HG02763 (cell line): ENCODE results near the gene KIF3C.
"Not testable (repeated sequence)": the region's sequence is repeated elsewhere in the genome, so short reads cannot be mapped to it uniquely, and the experiment has no call there.

ENCODE experiments used
- ATAC-seq: cut with Tn5 transposase; IDR thresholded peaks from one replicate; pipeline ENCODE4 v1.9.1; 2021; ENCODE audit warnings: mild to moderate bottlenecking, moderate library complexity; ENCODE audit not compliant: unreplicated experiment

Gene KIF3C

DNA sequence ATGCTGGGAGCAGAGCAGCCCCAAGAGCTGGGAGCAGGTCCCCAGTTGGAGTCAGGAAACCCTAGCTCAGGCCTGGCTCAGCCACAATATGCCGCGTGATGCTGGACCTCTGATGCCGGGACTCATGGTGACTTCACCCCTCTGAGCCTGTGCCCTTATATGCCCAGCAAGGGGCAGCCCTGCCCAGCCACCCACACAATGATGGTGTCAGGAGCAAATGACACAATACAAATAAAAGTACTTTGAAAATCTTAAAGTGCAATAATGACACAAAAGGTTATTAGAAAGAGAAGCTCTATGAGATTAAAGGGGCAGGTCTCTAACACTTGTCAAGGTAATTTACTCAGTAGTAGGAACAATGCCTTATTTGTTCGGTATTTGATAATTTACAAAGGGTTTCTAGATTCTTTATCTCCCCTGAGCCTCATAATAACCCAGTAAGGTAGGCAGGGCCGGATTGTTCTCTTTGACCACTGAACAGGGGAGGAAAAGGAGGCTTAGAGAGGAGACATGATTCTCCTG lies 18.3 kb upstream of the KIF3C start:
- no peak for ATAC-seq

DNA sequence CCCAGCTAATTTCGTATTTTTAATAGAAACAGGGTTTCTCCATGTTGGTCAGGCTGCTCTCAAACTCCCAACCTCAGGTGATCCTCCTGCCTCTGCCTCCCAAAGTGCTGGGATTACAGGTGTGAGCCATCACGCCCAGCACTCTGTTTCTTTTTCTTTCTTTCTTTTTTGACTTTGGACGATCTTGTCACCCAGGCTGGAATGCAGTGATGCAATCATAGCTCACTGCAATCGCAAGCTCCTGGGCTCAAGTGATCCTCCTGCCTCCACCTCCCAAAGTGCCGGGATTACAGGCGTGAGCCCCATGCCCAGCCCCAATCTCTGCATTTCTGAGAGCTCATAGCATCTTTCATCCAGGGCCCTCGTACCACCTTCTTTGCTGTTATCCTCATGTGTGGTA lies 17.1 kb upstream of the KIF3C start:
- ATAC-seq = not testable (repeated sequence)

- not testable (repeated sequence) for ATAC-seq
Measured at GRCh38 chr2:25998816-25999383, 16.6 kb upstream of the KIF3C start.

- no peak for ATAC-seq
Measured at GRCh38 chr2:25996844-25997243, 14.5 kb upstream of the KIF3C start.

DNA sequence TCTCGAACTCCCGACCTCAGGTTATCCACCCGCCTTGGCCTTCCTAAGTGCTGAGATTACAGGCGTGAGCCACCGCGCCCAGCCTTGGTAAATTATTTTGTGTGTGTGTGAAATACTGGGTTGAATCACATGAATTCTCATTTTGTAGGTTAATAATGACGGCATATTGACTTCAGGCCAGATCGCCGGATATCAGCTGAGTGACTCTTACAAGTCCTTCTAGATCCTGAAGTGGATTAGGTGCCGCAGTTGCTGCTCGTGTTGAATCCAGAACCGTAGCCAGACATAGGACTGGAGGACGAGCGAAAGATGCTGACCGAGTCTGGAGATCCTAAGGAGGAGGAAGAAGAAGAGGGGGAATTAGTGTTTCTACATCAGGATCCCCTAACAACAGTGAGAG lies 12.2 kb upstream of the KIF3C start:
- no peak for ATAC-seq

DNA sequence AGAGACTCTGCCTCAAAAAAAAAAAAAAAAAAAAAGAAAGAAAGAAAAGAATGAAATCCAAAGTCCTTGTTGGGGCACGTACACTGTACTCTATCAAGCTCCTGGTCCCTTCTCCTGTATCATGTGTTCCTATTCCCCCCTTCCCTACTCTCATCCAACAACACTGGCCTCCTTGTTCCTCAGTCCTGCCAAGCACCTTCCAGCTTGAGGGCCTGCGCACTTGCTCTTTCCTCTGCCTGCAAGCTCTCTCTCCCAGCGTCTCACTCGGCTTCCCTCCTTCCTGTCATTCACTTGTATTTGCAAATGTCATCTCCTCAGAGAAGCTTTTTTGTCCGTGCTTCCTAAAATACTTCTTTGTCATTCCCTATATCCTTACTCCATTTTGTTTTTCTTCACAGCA lies 10.8 kb upstream of the KIF3C start:
- ATAC-seq = no peak

GRCh38 chr2:25992556-25992955 lies 10.3 kb upstream of the KIF3C start:
- no peak for ATAC-seq

GRCh38 chr2:25991965-25992364 lies 9.7 kb upstream of the KIF3C start:
- no peak for ATAC-seq

DNA sequence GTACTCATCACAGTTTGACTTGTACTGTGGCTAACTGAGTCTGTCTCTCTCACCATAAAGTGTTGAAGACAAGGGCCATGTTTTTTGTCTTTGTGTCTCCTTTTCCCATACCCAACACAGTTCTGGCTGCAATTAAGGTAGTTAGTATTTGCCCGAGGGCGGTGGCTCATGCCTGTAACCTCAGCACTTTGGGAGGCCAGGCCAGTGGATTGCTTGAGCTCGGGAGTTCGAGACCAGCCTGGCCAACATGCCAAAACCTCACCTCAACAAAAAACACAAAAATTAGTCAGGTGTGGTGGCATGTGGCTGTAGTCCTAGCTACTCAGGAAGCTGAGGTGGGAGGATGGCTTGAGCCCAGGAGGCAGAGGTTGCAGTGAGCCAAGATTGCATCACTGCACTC lies 6.9 kb upstream of the KIF3C start:
- ATAC-seq = no peak

GRCh38 chr2:25988134-25988533 lies 5.8 kb upstream of the KIF3C start:
- ATAC-seq = no peak

DNA sequence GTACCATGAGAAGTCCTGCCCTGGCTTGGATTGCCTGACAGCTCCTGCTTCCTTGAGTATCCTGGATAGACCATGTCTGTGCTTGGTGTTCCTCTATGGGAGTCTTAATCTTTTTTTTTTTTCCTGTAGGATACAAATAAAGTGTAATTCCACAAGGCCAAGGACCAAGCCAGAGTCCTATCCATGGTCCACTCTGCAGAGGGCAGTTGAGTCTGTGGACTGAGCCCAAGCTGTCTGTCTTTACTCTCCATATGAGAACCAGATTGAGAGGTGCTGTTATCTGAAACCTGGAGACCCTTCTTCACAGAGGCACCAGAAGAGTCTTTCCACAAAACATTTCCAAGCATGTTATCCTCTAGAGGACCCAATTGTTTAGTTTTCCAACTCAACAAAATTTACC lies 1.4 kb upstream of the KIF3C start:
- no peak for ATAC-seq

GRCh38 chr2:25982968-25983280 lies 627 bp upstream of the KIF3C start:
- no peak for ATAC-seq

DNA sequence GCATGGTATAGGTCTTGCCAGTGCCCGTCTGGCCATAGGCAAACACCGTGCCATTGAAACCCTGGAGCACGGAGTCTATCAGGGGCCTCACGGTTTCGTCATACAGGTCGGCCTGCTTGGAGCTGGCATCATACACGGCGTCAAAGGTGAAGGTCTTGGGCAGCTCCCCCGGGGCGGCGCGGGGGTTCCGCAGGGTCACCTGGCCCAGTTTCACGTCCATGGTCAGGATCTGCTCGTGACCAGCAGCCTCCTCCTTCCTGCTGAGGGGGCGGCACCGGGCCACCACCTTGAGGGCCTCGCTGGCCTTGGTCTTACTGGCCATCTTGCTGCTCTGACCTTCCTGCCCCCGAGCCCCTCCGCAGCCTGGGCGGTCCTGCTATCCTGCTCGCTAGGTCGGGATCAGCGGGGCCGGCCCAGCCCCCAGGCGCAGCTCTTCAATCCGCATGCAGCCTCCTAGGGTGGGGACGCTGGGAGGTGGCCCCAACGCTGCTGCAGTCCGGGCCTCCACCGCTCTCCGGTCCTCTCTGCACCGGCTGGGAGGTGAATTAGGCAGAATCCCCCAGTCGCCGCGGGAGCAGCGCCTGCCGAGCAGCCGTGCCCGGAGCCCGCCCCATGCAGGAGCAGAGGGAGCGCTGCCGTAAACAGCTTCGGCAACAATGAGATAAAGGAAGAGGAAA lies 563 bp downstream of the KIF3C start:
- ATAC-seq = no peak

GRCh38 chr2:25980951-25981350 lies 1.3 kb downstream of the KIF3C start:
- no peak for ATAC-seq

DNA sequence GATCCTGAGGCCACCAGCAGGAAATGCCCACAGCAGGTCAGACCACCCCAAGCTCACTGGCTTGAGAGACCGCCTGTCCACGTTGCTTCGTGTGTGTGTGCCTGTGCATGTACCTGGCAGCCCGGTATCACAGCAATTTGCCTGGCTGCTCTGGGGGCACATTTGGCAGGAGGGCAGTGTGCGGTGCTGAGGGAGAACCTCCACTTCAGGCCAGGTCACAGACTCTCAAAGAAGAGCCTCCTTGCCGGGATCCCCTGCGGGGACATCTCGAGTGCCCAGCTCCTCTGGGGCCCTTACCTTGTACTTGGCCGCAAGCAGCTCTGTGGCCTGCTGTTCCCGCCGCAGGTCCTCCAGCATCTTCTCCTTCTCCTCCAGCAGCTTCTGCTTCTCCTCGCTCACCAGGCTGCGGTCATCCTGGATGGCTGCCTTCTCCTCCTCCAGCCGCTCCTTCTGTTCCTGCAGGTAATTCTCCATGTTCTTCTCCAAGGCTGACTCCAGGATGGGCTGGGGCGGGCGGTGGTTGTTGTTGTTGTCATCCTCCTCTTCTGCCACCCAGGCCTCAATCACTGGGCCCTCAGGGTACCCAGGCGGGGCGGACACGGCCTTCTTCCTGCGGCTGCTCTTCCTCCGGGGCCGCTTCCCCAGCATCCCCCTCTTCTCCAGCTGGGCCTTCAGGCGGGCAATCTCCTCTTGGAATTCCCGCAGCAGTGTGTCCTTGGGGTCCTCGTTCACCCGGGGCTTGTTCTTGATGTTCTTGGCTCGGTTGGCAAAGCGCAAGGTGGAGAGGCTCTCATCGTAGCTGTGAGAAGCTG lies 2.0 kb downstream of the KIF3C start:
- ATAC-seq = no peak

DNA sequence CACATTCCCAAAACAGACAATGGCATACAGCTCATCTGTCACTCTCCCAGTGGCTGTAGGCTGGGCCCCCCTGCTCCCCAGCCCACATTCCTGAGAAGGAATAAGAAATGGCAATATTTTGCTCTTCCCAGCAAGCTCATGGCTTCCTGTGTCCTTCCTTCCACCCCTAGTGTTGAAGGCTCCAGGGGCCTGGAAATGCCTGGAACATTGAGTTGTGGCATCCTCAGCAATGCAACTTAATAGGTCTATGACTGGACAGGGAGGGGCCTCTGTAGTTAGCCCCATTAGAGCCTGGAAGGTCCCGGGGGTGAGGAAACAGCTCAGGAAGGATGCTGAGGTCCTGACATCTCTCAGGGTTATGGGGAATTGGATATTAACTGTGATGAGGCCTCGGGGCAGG lies 3.3 kb downstream of the KIF3C start:
- ATAC-seq = no peak

- ATAC-seq = no peak
Measured at GRCh38 chr2:25977768-25978167, 4.5 kb downstream of the KIF3C start.

- ATAC-seq = no peak
Measured at GRCh38 chr2:25976983-25977741, 5.1 kb downstream of the KIF3C start.

- no peak for ATAC-seq
Measured at GRCh38 chr2:25972049-25972823, 10.1 kb downstream of the KIF3C start.

- no peak for ATAC-seq
Measured at GRCh38 chr2:25971596-25971995, 10.7 kb downstream of the KIF3C start.
